22Rv1 (cell line): ENCODE data around the gene PLEKHG7.

ENCODE experiments used
- CTCF ChIP-seq: fragments of 450-650 bp; IDR thresholded peaks from 2 replicates; pipeline ENCODE4 v1.5.1; 2017; ENCODE audit warnings: mild to moderate bottlenecking
- ZFX ChIP-seq: fragments of 450-650 bp; IDR thresholded peaks from 2 replicates; pipeline ENCODE4 v1.6.1; 2017; ENCODE audit warnings: antibody characterized with exemption, borderline replicate concordance

- TF ChIP-seq CTCF = no peak
- TF ChIP-seq ZFX = no peak
Measured at GRCh38 chr12:92706594-92706993, 3.8 kb downstream of the PLEKHG7 start.
